GM13977 (cell line): ENCODE measurements around the gene PCSK7.

Experiments used
- DNase-seq: peaks from one replicate; pipeline ENCODE4 v3.0.0; 2012; ENCODE audit warnings: low spot score
- CTCF ChIP-seq: IDR thresholded peaks from 2 replicates; pipeline ENCODE4 v1.5.1; 2012; ENCODE audit warnings: mild to moderate bottlenecking, control low read depth; ENCODE audit not compliant: insufficient read depth; ENCODE audit errors: extremely low read depth, missing control alignments
- in situ Hi-C: fragments of 300-500 bp; cut with MboI; formaldehyde crosslinking; loops from one replicate; pipeline ENCODE4 v1.12.0; 2022; ENCODE audit warnings: low sequenced_read_pairs, low pct_unique_long_range_greater_than_20kb, mixed read lengths, inconsistent platforms; ENCODE audit not compliant: unreplicated experiment

The PCSK7 gene

GRCh38 chr11:117175781-117176180, 56.1 kb downstream of the PCSK7 start:
- in situ Hi-C loops = no loop called here
- no peak for DNase-seq
- no peak for TF ChIP-seq CTCF

GRCh38 chr11:117175104-117175503, 56.8 kb downstream of the PCSK7 start:
- no peak for DNase-seq
- in situ Hi-C loops = no loop called here
- TF ChIP-seq CTCF = no peak

- in situ Hi-C loops = no loop called here
- no peak for DNase-seq
- no peak for TF ChIP-seq CTCF
Measured at GRCh38 chr11:117172724-117173421, 59.0 kb downstream of the PCSK7 start.

- no peak for DNase-seq
- TF ChIP-seq CTCF = no peak
- in situ Hi-C loops = no loop called here
Measured at GRCh38 chr11:117171404-117172061, 60.3 kb downstream of the PCSK7 start.

- no peak for TF ChIP-seq CTCF
- in situ Hi-C loops = no loop called here
- DNase-seq = no peak
Measured at GRCh38 chr11:117171007-117171403, 60.9 kb downstream of the PCSK7 start.

- no peak for DNase-seq
- no peak for TF ChIP-seq CTCF
- in situ Hi-C loops = no loop called here
Measured at GRCh38 chr11:117170210-117170609, 61.7 kb downstream of the PCSK7 start.
